GM12878 (cell line): ENCODE results near the gene RGS14. TPM values are rescaled to one million over a fixed set of nuclear protein-coding genes. Genes with fewer than 3 reads are reported as not detected.
A peak's percentile ranks its signal among the peaks of the same experiment; 100 is the strongest.

Experiments used
- CHD2 ChIP-seq: IDR thresholded peaks from 2 replicates; pipeline ENCODE4 v1.6.1; 2011; ENCODE audit warnings: low read depth, low read length, improper control_type of control experiment, borderline replicate concordance
- CTCF ChIP-seq, 3 experiments: IDR thresholded peaks in 2 of 3; conservative IDR thresholded peaks in 1 of 3; 2 replicates each; pipeline ENCODE4 v1.5.1; 2011; ENCODE audit warnings: low read depth in 3 of 3, low read length in 3 of 3, mild to moderate bottlenecking in 3 of 3, control low read depth in 2 of 3, moderate library complexity in 2 of 3, inconsistent platforms in 1 of 3, mixed read lengths in 1 of 3; ENCODE audit not compliant: control insufficient read depth in 2 of 3, insufficient read depth in 1 of 3; ENCODE audit errors: extremely low read depth in 1 of 3
- CUX1 ChIP-seq: IDR thresholded peaks from 2 replicates; pipeline ENCODE4 v1.6.1; 2012; ENCODE audit warnings: improper control_type of control experiment, low read depth, low read length; ENCODE audit not compliant: insufficient replicate concordance
- ESRRA ChIP-seq: IDR thresholded peaks from 2 replicates; pipeline ENCODE4 v1.6.1; 2012; ENCODE audit warnings: mild to moderate bottlenecking, low read length, improper control_type of control experiment
- FOXM1 ChIP-seq: IDR thresholded peaks from 2 replicates; pipeline ENCODE4 v1.6.1; 2012; ENCODE audit warnings: low read depth, mild to moderate bottlenecking, inconsistent platforms, low read length, moderate library complexity
- IKZF1 ChIP-seq: fragments of 450-650 bp; conservative IDR thresholded peaks from 2 replicates; pipeline ENCODE4 v1.6.1; 2017; ENCODE audit warnings: antibody characterized with exemption, mild to moderate bottlenecking
- PML ChIP-seq: IDR thresholded peaks from 2 replicates; pipeline ENCODE4 v1.6.1; 2012; ENCODE audit warnings: low read length, inconsistent platforms
- PRDM15 ChIP-seq: fragments of 450-650 bp; formaldehyde crosslinking; IDR thresholded peaks from 2 replicates; pipeline ENCODE4 v1.4.0; 2020; ENCODE audit warnings: mild to moderate bottlenecking, moderate library complexity
- RFX5 ChIP-seq: IDR thresholded peaks from 2 replicates; pipeline ENCODE4 v1.6.1; 2011; ENCODE audit warnings: low read depth, low read length, improper control_type of control experiment
- SMC3 ChIP-seq: IDR thresholded peaks from 2 replicates; pipeline ENCODE4 v1.6.1; 2011; ENCODE audit warnings: low read length, improper control_type of control experiment, borderline replicate concordance
- ZBTB40 ChIP-seq: fragments of 450-650 bp; IDR thresholded peaks from 2 replicates; pipeline ENCODE4 v1.6.1; 2016; ENCODE audit warnings: mild to moderate bottlenecking, moderate library complexity, borderline replicate concordance
- polyA plus RNA-seq, 11 experiments: library from polyadenylated mRNA; depleted of rRNA in 4 of 11; unstranded in 6 of 11; stranded (reverse) in 5 of 11; fragments of >200 nt; fragmentation: Nextera tagmentation in 4 of 11; fragmentation: Illumina TruSeq in 1 of 11; extraction: Ambion mirVana in 4 of 11; extraction: Trizol in 1 of 11; gene quantifications; 1 replicate in 1 of 11; 2 replicates in 10 of 11; pipeline versions ENCODE4 v1.2.1 to v1.2.3, GENCODE V29; 2011 to 2016; ENCODE audit warnings: inconsistent platforms in 2 of 11, missing spikeins in 2 of 11, low read depth in 1 of 11
- total RNA-seq, 4 experiments: library from RNA; depleted of rRNA in 3 of 4; stranded (reverse); fragments of >200 nt in 3 of 4; fragmentation: Illumina TruSeq in 1 of 4; extraction: Trizol in 1 of 4; gene quantifications; 2 replicates each; pipeline versions ENCODE4 v1.2.1 to v1.2.3, GENCODE V29; 2013 to 2021

RGS14 gene
- total and polyA plus RNA-seq, 10 of the 15 experiments (the other 5 are each of a cell fraction or from before 2014, with no cell fraction given) = 0.19 to 88.7 (median 54.8) TPM

GRCh38 chr5:177402271-177403043 is 44.7 kb downstream of the RGS14 start (continued):
- TF ChIP-seq ZBTB40 (no peak), PML (no peak), FOXM1 (no peak), IKZF1 (peak; percentile 70), CHD2 (no peak; the same call in 1 of the 2 replicates), SMC3 (peak; percentile 54; the same call in 1 of the 2 replicates), CTCF (IDR thresholded peaks at IDR 0.05 in 2 of 3, conservative IDR thresholded peaks at IDR 0.05 in 1 of 3; ENCODE audit: control insufficient read depth in 2 of 3, extremely low read depth in 1 of 3, insufficient read depth in 1 of 3, low read depth in 3 of 3, low read length in 3 of 3) (peak; percentile 36 to 70 (median 53); a peak in 5 of 6 replicates), ESRRA (no peak), PRDM15 (no peak), RFX5 (no peak), CUX1 (no peak)
